GM19025 (cell line): ENCODE measurements around the gene GPR84.
"Not testable (repeated sequence)": the region's sequence is repeated elsewhere in the genome, so short reads cannot be mapped to it uniquely, and the experiment has no call there.

Experiments used
- ATAC-seq: cut with Tn5 transposase; IDR thresholded peaks from one replicate; pipeline ENCODE4 v1.9.1; 2021; ENCODE audit warnings: mild to moderate bottlenecking, low read depth, moderate library complexity; ENCODE audit not compliant: unreplicated experiment

Gene GPR84

DNA sequence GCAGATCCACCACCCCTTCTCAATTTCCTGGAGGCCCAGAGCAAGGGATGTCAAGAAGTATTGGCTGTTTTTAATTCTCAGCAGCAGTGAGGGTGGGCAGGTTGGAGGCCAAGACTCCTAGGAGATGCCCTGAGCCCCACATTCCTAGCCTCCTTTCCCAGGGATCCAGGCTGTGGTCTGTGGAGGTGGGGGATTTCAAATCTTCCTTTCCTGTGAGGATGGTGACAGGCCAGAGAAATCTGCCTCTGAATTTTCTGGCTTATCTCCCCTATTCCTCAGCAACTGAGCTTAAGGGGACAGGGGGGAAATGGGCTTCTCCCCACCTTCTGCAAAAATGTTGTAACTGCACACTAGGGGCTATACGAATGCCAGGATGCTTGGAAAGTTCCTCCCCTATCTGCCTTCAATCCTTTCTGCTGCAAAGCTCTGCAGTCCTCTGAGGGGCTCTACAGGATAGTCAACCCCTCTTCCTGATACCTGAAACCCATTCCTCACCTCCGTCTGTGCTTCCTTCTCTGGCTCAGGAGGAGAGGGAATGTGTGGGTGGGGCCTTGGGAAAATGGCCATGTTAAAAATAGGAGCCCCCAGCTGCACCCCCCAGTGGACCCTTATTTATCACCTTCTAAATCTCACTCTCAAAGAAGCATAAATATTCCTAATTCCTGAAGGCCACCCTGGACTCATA is 6.6 kb downstream of the GPR84 start:
- ATAC-seq: no peak

DNA sequence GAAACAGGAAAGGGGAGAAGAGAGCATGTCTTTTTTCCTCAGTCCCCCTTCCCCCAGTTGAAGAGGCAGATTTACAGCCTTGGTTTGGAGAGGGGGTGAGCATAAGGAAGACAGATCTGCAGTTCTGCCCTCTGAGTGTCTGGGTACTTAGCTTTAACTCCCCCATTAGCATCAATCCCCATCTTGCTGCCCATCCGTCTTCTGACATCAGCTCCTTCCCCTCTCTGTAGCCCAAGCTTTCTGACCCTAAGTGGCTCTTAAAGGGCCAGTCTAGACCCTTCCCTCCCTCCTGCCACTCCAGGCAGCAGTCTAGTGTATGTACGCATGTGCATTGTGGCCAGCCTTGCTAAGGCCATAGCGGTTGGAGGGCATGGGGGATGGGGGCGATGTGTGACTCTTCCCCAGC is 7.3 kb downstream of the GPR84 start:
- ATAC-seq: no peak

DNA sequence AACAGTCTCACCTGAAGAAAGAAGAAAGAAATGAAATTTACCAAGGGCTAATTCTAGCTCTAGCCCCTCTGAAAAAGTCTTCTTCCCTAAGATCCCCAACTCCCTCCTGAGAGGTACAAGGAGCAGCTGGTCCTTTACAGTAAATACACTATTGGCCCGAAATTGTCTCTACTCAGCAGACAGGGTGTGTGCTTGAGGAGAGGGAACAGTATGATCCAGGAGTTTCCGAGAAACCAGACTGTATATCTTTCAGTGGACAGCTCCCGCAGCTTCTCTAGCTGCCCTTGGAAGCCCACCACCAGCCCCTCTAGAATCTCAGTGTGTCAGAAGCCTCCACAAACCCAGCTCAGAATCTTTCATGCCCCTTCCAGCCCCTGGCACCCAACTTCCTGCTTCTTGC is 8.1 kb downstream of the GPR84 start:
- ATAC-seq: no peak

DNA sequence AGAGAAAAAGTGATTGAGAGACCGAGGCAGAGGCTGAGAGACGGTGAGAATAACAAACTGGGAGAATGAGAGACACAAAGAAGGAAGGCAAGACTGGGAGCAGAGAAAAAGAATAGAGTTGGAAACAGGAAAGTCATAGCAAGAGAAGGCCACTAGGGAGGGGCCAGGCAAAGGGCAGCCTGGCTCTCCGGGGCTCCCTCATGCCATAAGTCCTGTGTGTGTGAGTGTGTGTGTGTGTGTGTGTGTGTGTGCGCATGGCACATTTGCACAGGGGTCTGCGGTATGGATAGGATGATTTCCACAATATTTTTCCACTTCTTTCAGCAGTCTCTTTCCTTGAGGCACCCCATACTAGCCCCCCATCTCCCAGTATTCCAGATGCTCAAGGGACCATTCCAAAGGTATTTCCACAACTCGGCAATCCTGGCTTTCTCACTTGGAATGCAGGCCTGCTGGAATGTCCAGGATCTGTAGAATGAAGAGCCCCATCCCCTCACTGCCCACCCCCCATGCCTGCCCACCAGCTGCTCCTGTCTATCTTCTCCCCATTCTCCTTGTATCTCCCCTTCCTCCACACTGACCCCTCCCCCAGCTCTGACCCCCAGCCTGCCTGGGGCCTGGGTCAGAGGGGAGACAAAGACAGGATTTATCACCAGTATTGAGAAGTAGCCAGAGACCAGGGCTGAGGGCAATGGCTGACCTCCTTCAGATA is 9.0 kb downstream of the GPR84 start:
- no peak for ATAC-seq

DNA sequence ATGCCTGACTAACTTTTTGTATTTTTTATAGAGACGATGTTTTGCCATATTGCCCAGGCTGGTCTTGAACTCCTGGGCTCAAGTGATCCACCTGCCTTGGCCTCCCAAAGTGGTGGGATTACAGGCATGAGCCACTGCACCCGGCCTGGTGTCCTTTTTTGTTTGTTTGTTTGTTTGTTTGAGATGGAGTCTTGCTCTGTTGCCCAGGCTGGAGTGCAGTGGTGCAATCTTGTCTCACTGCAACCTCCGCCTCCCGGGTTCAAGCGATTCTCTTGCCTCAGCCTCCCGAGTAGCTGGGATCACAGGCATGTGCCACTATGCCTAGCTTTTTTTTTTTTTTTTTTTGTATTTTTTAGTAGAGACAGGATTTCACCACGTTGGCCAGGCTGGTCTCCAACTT is 10.0 kb downstream of the GPR84 start:
- not testable (repeated sequence) for ATAC-seq

DNA sequence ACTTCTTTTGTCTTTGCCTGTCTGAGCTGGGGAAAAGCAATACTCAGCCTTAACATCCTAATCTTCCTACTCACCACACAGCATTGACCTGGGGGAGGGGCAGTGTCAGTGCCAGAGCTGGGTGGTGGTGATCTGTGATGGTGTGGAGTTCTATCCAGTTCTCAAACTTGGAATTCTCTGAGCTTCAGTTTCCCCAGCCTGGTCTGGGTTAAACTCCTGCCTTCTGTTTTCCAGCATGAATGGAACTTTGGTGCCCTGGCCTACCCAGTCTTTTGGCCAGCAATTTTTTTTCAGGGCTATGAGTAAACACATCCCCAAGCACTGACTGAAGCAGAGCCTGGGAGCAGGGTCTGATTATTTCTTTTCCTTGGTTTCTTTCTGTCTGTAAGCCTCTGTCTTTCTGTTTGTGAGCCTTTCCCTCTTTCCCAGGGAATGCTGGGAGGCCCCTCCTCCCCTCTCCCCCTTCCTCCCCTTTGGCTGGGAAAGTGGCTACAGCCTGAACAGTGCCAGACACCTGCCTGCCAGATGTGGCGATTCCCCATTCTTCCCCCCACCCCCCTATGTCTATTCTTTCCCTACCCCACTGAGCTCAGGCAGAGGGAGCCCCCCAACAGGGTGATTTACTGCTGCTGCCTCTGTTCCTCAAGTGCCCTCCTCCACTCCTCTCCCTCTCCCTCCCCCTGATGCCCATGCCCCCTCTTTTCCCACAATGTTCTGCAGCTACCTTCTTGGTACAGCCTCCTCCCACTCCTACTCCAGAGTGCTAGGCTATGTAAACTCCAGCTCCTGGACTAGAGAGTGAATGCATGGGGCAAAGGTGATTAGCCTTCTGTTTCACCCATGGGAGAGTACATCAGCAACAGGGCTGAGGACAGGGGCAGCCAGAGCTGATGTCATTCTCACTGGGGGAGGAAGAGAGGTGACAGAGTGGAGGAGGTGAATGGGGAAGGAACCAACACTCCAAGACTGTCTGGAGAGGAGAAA is 11.1 kb downstream of the GPR84 start:
- no peak for ATAC-seq

DNA sequence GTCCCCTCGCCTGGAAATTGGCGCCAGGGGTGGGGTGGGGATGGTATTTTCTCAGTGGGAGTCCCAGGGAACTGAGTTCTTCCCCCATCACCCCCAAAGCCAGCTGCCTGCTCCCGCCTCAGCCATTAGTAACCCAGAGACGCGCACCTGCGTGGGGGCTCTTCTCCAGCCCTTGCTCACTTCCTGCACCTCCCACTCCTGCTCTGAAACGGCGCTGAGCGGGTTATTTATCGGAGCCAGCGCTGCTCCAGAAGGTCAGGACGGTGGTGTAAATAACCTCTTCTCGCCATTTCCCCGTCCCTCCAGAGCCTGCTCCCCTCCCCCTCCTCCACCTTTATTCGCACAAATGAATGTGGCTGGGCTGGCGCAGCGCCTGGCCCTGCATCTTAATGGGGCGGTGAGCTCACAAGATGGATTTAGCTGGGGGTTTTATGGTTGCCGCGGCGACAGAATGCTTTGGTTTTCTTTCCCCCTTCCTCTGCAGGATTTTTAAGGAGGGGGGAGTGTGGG is 12.2 kb downstream of the GPR84 start:
- no peak for ATAC-seq

DNA sequence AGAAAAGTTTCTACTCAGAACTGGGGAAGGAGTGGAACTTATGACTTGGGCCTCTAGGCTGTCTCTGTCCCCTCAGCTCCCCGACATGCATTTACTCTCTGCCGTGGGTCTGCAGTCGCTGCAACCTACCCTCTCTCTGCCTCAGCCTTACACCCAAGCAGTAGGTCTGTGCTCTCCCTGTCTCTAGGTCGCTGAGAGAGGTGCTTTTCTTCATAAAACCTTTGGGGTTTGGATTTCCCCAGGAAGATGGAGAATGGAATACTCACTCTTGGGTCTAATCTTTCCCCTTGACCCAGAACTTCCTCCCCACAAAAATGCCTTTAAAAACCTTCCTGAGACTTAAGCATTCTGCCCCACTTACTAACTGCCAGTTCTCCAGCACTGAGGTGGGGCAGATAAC is 12.9 kb downstream of the GPR84 start:
- no peak for ATAC-seq

DNA sequence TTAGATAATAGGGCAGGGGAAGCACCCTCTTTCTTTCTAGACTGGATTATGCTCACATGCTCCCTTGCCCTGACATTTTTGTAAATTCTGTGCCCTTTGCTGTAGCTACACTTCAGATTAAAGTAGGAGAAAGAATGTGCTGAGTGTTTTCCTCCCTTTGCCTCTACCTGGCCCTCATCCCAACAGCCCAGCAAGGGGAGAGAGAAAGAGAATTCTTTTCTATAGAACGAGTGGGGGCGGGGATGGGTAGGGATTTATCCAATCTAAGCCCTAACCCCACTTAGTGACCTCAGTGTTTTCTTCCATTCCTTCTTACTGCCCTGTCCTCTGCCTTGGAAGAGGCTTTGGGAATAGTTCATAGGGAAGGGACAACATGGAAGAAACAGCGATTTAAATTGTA is 13.5 kb downstream of the GPR84 start:
- no peak for ATAC-seq

DNA sequence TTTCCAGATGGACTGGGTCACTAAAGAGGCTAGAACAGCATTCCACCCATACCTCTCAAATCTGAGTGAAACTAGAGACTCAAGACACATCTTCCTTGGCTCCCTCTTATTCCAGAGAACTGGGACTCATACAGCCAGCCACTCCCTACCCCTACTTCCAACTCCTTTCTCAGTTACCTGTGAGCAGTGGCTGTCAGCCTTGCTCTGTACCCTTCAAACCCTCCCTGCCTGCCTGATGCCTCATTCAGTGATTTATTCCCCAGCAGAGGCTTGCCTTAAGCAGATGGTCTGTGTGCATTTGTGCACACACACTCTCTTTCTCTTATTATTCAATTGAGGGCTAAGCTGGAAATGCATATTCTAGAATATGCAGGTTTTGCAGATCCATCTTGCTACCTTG is 14.6 kb downstream of the GPR84 start:
- ATAC-seq: no peak

DNA sequence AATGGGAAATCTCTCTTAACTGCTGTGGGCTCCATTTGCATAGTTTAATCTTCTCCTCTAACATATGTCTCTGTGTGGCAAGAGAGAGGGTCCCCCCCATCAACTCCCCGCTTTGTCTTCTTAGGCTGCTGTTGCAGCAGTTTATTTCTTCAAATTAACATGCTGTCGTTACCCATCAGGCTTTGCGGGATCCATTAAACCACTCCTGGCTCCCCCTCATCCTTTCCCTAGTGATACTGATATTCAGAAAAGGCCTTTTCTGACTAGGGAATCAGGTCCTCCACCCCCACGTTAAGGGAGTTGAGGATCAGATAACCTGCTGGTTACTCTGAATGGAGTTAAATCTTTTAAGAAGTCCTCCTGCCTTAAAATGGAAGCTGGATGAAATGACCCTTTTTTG is 15.2 kb downstream of the GPR84 start:
- ATAC-seq: no peak

DNA sequence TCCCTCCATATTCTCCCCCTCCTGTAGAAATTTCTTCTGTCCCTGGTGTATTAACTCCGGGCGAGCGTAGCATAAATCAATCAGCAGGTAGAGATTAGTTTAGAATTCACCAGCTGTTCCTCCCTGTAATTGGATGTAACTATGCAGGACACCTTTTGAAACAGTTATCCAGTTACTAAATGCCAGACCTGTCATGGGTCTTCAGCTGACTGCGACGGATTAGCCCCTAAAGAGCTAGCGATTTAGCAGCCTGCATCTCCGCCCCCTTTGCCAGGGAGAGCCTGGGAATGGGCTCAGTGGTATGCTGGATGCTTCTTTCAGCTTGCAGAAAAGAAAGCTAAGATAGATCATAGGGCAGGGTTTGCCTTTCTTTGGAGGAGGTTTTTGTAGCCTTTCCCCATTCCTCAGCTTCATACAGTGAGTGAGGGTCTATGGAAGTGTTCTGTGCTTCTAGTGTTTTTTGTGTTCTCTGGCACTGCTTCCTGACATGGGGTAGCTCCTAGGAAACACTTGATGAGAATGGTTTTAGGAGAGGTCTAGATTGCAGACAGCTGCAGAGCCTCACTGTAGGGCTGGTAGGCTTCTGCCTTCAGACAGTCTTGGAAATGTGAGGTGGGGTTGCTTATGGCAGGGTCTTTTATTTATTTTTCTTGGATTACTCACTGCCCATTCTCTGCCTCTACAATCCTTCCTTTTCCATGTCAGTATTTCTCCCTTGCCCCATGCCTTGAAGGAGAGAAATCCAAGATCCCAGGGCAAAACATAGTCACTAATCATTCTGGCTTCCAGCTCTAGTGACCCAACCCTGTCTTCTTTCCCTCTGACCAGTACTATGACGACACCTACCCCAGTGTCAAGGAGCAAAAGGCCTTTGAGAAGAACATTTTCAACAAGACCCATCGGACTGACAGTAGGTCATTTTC is 22.6 kb downstream of the GPR84 start:
- ATAC-seq: no peak

DNA sequence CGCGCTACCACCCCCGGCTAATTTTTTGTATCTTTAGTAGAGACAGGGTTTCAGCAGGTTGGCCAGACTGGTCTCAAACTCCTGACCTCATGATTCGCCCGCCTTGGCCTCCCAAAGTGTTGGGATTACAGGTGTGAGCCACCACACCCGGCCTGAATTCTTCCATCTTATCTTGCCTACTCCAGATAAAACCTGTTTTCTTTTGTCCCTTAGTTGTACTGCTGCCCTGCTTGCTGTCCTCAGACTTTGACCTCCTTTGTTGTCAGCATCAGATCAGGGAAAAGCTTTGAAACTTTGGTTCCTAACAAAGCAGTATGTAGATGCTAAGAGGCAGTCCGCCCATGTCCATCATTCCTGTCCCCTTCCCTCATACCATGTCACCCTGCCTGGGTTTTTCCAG is 23.4 kb downstream of the GPR84 start:
- no peak for ATAC-seq

DNA sequence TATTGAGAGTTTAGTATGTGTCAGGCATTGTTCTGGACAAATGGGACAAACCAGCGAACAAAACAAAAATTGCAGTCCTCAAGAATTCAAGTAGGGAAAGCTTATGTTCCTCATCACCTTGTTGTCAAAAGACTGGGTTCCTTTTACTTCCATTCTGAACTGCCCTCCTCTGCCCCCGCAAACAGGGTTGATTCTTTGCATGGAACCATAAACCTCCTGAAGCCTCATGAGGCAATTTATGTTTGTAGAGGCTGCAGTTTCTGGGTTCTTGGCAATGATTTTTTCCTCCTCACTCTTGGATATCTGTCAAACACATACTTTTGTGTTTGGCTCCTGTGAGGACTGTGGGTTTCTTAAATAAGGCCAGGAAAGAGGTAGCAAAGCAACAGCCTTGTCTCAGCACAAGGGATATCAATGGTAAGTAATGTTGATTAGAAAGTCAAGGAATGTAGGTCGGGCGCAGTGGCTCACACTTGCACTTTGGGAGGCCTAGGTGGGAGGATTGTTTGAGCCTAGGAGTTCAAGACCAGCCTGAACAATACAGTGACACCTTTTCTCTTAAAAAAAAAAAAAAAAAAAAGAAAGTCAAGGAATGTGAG is 25.5 kb downstream of the GPR84 start:
- no peak for ATAC-seq

DNA sequence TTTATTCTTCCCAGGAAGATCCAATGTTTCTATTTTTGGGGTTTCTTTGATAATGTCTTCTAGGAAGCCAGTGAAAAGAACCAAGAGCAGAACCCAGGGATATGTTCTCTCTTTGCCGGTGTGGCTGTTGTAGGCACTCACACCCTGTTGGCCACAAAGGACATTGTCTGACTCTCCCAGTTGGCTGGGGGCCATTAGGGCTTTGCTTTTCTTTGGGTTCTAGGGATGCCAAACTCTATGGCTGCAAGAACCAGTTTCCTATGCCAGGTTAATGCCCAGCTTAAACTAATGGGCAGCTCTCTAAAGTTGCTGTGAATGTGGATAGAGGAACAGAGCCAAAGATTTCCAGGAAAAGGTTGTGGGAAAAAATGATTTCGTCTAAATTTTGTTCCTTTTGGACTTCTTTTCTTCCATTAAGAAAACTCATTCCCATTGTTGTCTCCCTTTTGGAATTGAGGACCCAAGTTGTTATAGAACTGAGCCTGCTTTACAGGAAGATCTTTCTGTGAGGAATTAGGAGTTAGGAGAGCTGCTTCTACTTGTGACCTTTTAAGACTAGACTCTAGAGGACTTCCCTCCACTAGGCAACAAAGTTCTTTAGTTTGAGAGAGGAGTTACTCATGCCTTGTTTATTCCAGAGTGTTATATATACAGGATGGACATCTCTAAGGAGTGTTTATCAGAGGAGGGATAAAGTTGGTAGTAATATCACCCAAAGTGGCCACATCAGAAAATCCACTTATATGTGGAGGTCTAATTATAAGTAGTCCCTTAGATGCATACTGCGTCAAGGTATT is 26.2 kb downstream of the GPR84 start:
- no peak for ATAC-seq

DNA sequence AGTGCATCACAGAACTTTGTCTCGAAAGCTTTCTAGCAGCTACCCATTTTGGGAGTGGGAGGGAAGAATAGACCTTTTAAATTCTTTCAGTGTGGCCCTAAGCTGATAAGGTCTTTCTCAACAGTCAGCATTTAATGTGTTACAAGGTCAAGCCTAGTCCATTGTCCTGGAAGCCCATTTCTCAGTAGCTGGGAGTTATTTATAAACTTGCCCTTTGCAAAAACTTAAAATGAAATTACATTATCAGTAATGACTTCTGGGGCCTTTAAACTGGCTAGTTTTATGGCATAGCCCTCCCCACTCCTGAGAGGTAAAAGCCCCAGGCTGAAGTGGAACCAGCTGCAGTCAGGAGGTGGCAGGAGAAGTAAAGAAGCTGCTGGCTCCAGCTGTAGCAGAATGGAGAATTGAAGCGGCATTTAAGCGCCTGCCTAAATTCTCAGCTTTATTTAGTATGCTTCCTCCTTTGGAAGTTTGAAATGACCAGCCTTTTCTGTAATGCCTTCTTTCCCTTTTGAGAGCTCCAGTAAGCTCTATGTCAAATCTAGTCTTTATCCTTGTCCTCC is 26.9 kb downstream of the GPR84 start:
- ATAC-seq: no peak

DNA sequence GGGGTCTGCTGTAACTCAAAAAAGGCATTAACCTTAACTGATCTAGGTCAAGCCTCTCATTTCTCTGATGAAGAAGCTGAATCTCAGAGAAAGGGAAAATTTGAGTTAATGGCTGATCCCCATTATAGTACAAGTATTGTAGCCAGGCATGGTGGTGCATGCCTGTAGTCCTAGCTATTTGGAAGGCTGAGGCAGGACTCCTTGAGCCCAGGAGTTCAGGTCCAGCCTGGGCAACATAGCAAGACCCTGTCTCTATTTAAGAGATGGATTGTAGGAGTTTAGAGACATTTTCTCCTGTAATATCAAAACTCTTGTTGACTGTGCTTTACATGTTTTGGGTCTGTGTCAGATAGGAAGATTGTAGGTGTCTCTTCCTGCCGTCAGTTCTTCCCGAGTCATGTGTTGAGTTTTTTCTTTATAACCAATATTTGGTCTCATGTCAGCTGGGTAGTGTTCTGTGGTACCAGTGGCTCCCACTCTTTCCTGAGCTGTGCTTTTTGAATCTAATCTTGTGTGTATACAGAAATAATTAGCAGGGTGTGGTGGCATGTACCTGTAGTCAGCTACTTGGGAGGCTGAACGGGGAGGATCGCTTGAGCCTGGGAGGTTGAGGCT is 30.8 kb downstream of the GPR84 start:
- ATAC-seq: no peak

DNA sequence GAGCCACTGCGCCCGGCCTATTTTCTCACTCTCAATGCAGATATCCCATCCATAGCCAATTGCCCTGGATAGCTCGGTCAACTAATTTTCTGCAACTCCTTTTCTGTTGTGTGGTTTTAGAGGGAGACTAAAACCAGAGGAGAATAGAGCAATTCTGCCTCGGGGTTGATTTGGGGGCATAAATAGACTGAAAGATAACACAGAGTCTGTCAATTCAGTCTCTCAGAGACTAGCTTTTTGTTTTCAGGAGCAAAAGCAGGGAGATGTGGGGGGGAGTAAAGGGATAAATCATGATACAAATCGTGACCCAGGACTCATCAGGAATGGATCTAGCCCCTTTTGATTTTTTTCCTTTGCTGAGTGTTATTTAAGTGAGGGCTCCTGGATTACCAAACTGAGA is 32.8 kb downstream of the GPR84 start:
- no peak for ATAC-seq
